K562 (cell line): Measurements from ENCODE around the gene RAB3C. TPM values are rescaled to one million over a fixed set of nuclear protein-coding genes. Genes with fewer than 3 reads are reported as not detected.

Experiments used
- ATAC-seq: fragments of 200-7000 bp; cut with Tn5 transposase; 3 replicates; pipeline ENCODE4 v1.9.1; 2020; ENCODE audit warnings: moderate library complexity
- BruUV-seq: library from RNA; stranded (reverse); fragments of 400-500 nt; replicated peaks from 2 replicates; lab custom pipeline; 2021; lab: Mats Ljungman, UMichigan
- CTCF ChIA-PET: fragments of 300-600 bp; formaldehyde crosslinking; extraction: SDS; loops from one replicate; lab custom pipeline; 2021; ENCODE audit warnings: low intra/inter-chr PET ratio; lab: Yijun Ruan, JAX
- POLR2A ChIA-PET: fragments of 300-600, 350-650 bp; sonication (Branson Sonifier 250); formaldehyde crosslinking; extraction: SDS; loops from one replicate; lab custom pipeline; 2021; ENCODE audit warnings: antibody characterized with exemption, inconsistent platforms; lab: Yijun Ruan, JAX
- DNase-seq, 4 experiments: peaks; one replicate each; pipeline versions ENCODE4 v3.0.0 to v3.0.0-alpha.2; 2011 to 2018; ENCODE audit warnings: low spot score in 3 of 4, mixed read lengths in 3 of 4; ENCODE audit errors: extremely low read depth in 1 of 4
- FAIRE-seq: peaks from 2 replicates; lab custom pipeline; 2011; peaks lifted over from hg19 to GRCh38; lab: Jason Lieb, UNC
- H2AFZ ChIP-seq: 2 replicates; pipeline ENCODE4 v1.6.0; 2011; ENCODE audit warnings: low read depth, low read length, control low read depth, inconsistent platforms
- H3K27ac ChIP-seq: fragments of 200-600 bp; 3 replicates; pipeline ENCODE4 v1.8.0; 2011; ENCODE audit warnings: low read depth, mild to moderate bottlenecking, control low read depth, inconsistent platforms, low read length, moderate library complexity, mixed read lengths; ENCODE audit errors: extremely low read depth
- H3K27me3 ChIP-seq, 2 experiments: fragments of 300-600 bp in 1 of 2; 2 replicates in 1 of 2; 3 replicates in 1 of 2; pipeline versions ENCODE4 v1.6.0 to v1.8.0; 2011; ENCODE audit warnings: inconsistent platforms in 2 of 2, low read length in 2 of 2, mild to moderate bottlenecking in 1 of 2, mixed read lengths in 1 of 2, moderate library complexity in 1 of 2; ENCODE audit not compliant: control insufficient read depth in 2 of 2, insufficient read depth in 2 of 2
- H3K36me3 ChIP-seq: fragments of 300-600 bp; 3 replicates; pipeline ENCODE4 v1.8.0; 2011; ENCODE audit warnings: mild to moderate bottlenecking, low read length, inconsistent platforms; ENCODE audit not compliant: control insufficient read depth, insufficient read depth
- H3K4me1 ChIP-seq, 2 experiments: fragments of 200-600 bp in 1 of 2; replicated peaks in 1 of 2; 2 replicates in 1 of 2; 3 replicates in 1 of 2; pipeline versions ENCODE4 v1.5.1 to v1.8.0; 2011; ENCODE audit warnings: inconsistent platforms in 2 of 2, low read length in 2 of 2, mild to moderate bottlenecking in 1 of 2, mixed read lengths in 1 of 2, moderate library complexity in 1 of 2; ENCODE audit not compliant: control insufficient read depth in 2 of 2, insufficient read depth in 2 of 2
- H3K4me2 ChIP-seq: 2 replicates; pipeline ENCODE4 v1.6.1; 2011; ENCODE audit warnings: low read length, control low read depth, inconsistent platforms, mixed read lengths; ENCODE audit not compliant: insufficient read depth
- H3K4me3 ChIP-seq: fragments of 200-600 bp; sonication (generic), shearing (Covaris generic); 2 replicates; pipeline ENCODE4 v1.5.1; 2016; ENCODE audit warnings: control low read depth, inconsistent platforms
- H3K79me2 ChIP-seq: fragments of 200-600 bp; 3 replicates; pipeline ENCODE4 v1.8.0; 2011; ENCODE audit warnings: low read length, inconsistent platforms; ENCODE audit not compliant: control insufficient read depth, insufficient read depth
- H3K9ac ChIP-seq, 2 experiments: 2 replicates each; pipeline versions ENCODE4 v1.6.0 to v1.6.1; 2011; ENCODE audit warnings: low read depth in 2 of 2, low read length in 2 of 2, control low read depth in 1 of 2, inconsistent platforms in 1 of 2, mild to moderate bottlenecking in 1 of 2, mixed read lengths in 1 of 2; ENCODE audit not compliant: insufficient read depth in 1 of 2
- H3K9me1 ChIP-seq: one replicate; pipeline ENCODE4 v1.6.0; 2011; ENCODE audit warnings: inconsistent platforms, mild to moderate bottlenecking, low read length, moderate library complexity; ENCODE audit not compliant: control insufficient read depth, insufficient read depth
- H3K9me3 ChIP-seq: replicated peaks from 2 replicates; pipeline ENCODE4 v1.5.1; 2011; ENCODE audit warnings: low read depth, low read length, inconsistent platforms; ENCODE audit not compliant: control insufficient read depth, insufficient read depth
- H4K20me1 ChIP-seq: replicated peaks from 2 replicates; pipeline ENCODE4 v1.6.1; 2011; ENCODE audit warnings: low read length, inconsistent platforms, mixed read lengths; ENCODE audit not compliant: control insufficient read depth, insufficient read depth
- CBX5 ChIP-seq: IDR thresholded peaks from 2 replicates; pipeline ENCODE4 v1.6.1; 2014; ENCODE audit warnings: low read depth, borderline replicate concordance
- CREB3 ChIP-seq: fragments of 450-650 bp; conservative IDR thresholded peaks from 2 replicates; pipeline ENCODE4 v1.6.1; 2016; ENCODE audit warnings: missing genetic modification characterization, low read depth, mild to moderate bottlenecking, missing compliant biosample characterization, moderate library complexity
- GTF2A2 ChIP-seq: IDR thresholded peaks from 2 replicates; pipeline ENCODE4 v1.6.1; 2016; ENCODE audit warnings: mild to moderate bottlenecking, missing genetic modification characterization, missing compliant biosample characterization
- LEF1 ChIP-seq: fragments of 450-650 bp; IDR thresholded peaks from 2 replicates; pipeline ENCODE4 v1.6.1; 2016; ENCODE audit warnings: mild to moderate bottlenecking
- SIN3B ChIP-seq: fragments of 450-650 bp; IDR thresholded peaks from 2 replicates; pipeline ENCODE4 v1.6.1; 2017; ENCODE audit warnings: low read depth, mild to moderate bottlenecking, moderate library complexity
- SMARCA4 ChIP-seq: fragments of 450-650 bp; IDR thresholded peaks from 2 replicates; pipeline ENCODE4 v1.6.1; 2016
- TCF15 ChIP-seq: fragments of 250-450 bp; sonication (Bioruptor Pico); IDR thresholded peaks from 2 replicates; pipeline ENCODE4 v1.8.0; 2022; ENCODE audit warnings: moderate library complexity, mild to moderate bottlenecking, inconsistent platforms
- THRA ChIP-seq: fragments of 450-650 bp; IDR thresholded peaks from 2 replicates; pipeline ENCODE4 v1.6.1; 2017; ENCODE audit warnings: mild to moderate bottlenecking, moderate library complexity
- U2AF1 ChIP-seq: fragments of 200-400 bp; formaldehyde crosslinking; optimal IDR thresholded peaks from 2 replicates; pipeline ENCODE3; 2017; ENCODE audit warnings: mild to moderate bottlenecking, low read depth, low read length, moderate library complexity
- USF1 ChIP-seq: sonication (generic); formaldehyde crosslinking; IDR thresholded peaks from 2 replicates; pipeline ENCODE4 v1.9.0; 2022; ENCODE audit warnings: mild to moderate bottlenecking, missing genetic modification reagents
- ZC3H11A ChIP-seq: IDR thresholded peaks from 2 replicates; pipeline ENCODE4 v1.6.1; 2012; ENCODE audit warnings: low read depth, low read length, improper control_type of control experiment
- ZNF408 ChIP-seq: fragments of 250-450 bp; sonication (Bioruptor Pico); IDR thresholded peaks from 2 replicates; pipeline ENCODE4 v1.4.0; 2020; ENCODE audit warnings: low read depth, mild to moderate bottlenecking, moderate library complexity
- ZNF431 ChIP-seq: sonication (generic); formaldehyde crosslinking; IDR thresholded peaks from 2 replicates; pipeline ENCODE4 v1.8.0; 2022; ENCODE audit warnings: mild to moderate bottlenecking, missing genetic modification reagents
- WGBS: fragments of 100-300 bp; shearing (Covaris generic); methylation state at CpG from one replicate; pipeline ENCODE4 v1.1.6; 2016; ENCODE audit warnings: low coverage, mixed read lengths; ENCODE audit not compliant: insufficient coverage; ENCODE audit errors: missing lambda C conversion rate; 5-methylcytosine and 5-hydroxymethylcytosine counted together
- in situ Hi-C: fragments of 300-500 bp; cut with MboI; formaldehyde crosslinking; loops from 4 replicates; pipeline ENCODE4 v1.15.0; 2018; ENCODE audit warnings: inconsistent platforms, mixed read lengths
- intact Hi-C: fragments of 100-400 bp; cut with micrococcal nuclease; formaldehyde crosslinking; loops from 2 replicates; pipeline ENCODE4 v1.14.2; 2022
- polyA plus RNA-seq, 8 experiments: library from polyadenylated mRNA; depleted of rRNA in 4 of 8; stranded (reverse) in 5 of 8; unstranded in 3 of 8; fragments of >200 nt; fragmentation: Nextera tagmentation in 2 of 8; fragmentation: Illumina TruSeq in 1 of 8; extraction: Ambion mirVana in 2 of 8; extraction: Trizol in 1 of 8; gene quantifications; 2 replicates each; pipeline versions ENCODE4 v1.2.1 to v1.2.3, GENCODE V29; 2011 to 2014; ENCODE audit warnings: inconsistent platforms in 1 of 8, missing spikeins in 1 of 8
- total RNA-seq, 7 experiments: library from RNA; depleted of rRNA in 6 of 7; stranded (reverse); fragments of >200 nt in 6 of 7; fragmentation: Illumina TruSeq in 2 of 7; extraction: Trizol in 2 of 7; gene quantifications; 2 replicates each; pipeline versions ENCODE4 v1.2.1 to v1.2.3, GENCODE V29; 2011 to 2021; ENCODE audit warnings: low replicate concordance in 1 of 7

The RAB3C gene
- total and polyA plus RNA-seq, 9 of the 15 experiments (the other 6 are each of a cell fraction or from before 2014, with no cell fraction given), result not detected

GRCh38 chr5:58813855-58814254, 231.0 kb downstream of the RAB3C start:
- Histone ChIP-seq H3K36me3 (no peaks in the 10 kb centered on the region), H3K27me3 (no peaks in the 10 kb centered on the region), H2AFZ (no peak overlapping the region), H3K9me3 (no peaks in the 10 kb centered on the region), H4K20me1 (no peaks in the 10 kb centered on the region), H3K27ac (no peak overlapping the region), H3K4me3 (no peak overlapping the region), H3K4me2 (no peak overlapping the region), H3K79me2 (no peaks in the 10 kb centered on the region), H3K4me1 (no peaks in the 10 kb centered on the region), H3K9me1 (no peaks in the 10 kb centered on the region), H3K9ac (no peak overlapping the region)
- FAIRE-seq (no peak), ATAC-seq (no peak), DNase-seq (no peak)
- 0% methylated on average over 3 of the region's 3 CpGs for WGBS
- TF ChIP-seq ZNF408 (CRISPR knock-in tag) (no peak), CBX5 (no peak), U2AF1 (no peak), CREB3 (tag) (no peak), ZNF431 (CRISPR knock-in tag) (no peak), SIN3B (no peak), LEF1 (no peak), THRA (no peak), SMARCA4 (no peak), GTF2A2 (no peak), USF1 (CRISPR knock-in tag) (no peak), ZC3H11A (no peak), TCF15 (CRISPR knock-in tag) (no peak)
- POLR2A ChIA-PET, result no interaction called here
- CTCF ChIA-PET, result no interaction called here
- in situ Hi-C loops (no loop called here), intact Hi-C loops (no loop called here)
- BruUV-seq, result no TSS peak
